Activated B cell treated with CpG ODN at 0.5 μM for 24 hours (primary cell): ENCODE data around the gene MRPS26. TPM values are rescaled to one million over a fixed set of nuclear protein-coding genes. Genes with fewer than 3 reads are reported as not detected.
"Not testable (repeated sequence)": the region's sequence is repeated elsewhere in the genome, so short reads cannot be mapped to it uniquely, and the experiment has no call there.

ENCODE experiments used
- ATAC-seq: fragments of 200-7000 bp; cut with Tn5 transposase; one replicate; pipeline ENCODE4 v1.10.0; 2021; ENCODE audit warnings: low read depth, mild to moderate bottlenecking, moderate library complexity
- CTCF ChIA-PET: fragments of 350-600 bp; sonication (Branson Sonifier 250); formaldehyde crosslinking; loops from one replicate; lab custom pipeline; 2021; ENCODE audit warnings: antibody characterized with exemption; lab: Charles Lee
- POLR2A ChIA-PET: fragments of 350-600 bp; sonication (Branson Sonifier 250); formaldehyde crosslinking; loops from one replicate; lab custom pipeline; 2021; ENCODE audit warnings: antibody characterized with exemption; lab: Charles Lee
- DNase-seq: peaks from one replicate; pipeline ENCODE4 v3.0.0; 2022
- H3K27ac Mint-ChIP-seq: one replicate; pipeline ENCODE4 v1.8.0; 2020; ENCODE audit warnings: mixed read lengths
- H3K27me3 Mint-ChIP-seq: one replicate; pipeline ENCODE4 v1.8.0; 2021; ENCODE audit warnings: mixed read lengths
- H3K36me3 Mint-ChIP-seq: one replicate; pipeline ENCODE4 v1.8.0; 2021; ENCODE audit warnings: low read depth, mixed read lengths
- H3K4me1 Mint-ChIP-seq: one replicate; pipeline ENCODE4 v1.8.0; 2021; ENCODE audit warnings: mixed read lengths
- H3K4me3 Mint-ChIP-seq: one replicate; pipeline ENCODE4 v1.8.0; 2020; ENCODE audit warnings: mild to moderate bottlenecking, mixed read lengths
- H3K9me3 Mint-ChIP-seq: one replicate; pipeline ENCODE4 v1.8.0; 2020; ENCODE audit warnings: mixed read lengths
- CTCF ChIP-seq: fragments of 200-600 bp; IDR thresholded peaks from one replicate; pipeline ENCODE4 v1.8.0; 2022; ENCODE audit warnings: antibody characterized with exemption, mild to moderate bottlenecking
- intact Hi-C: fragments of 100-400 bp; cut with micrococcal nuclease; formaldehyde crosslinking; loops from one replicate; pipeline ENCODE4 v1.15.1; 2024
- total RNA-seq: library from RNA; stranded (reverse); gene quantifications from 2 replicates; pipeline ENCODE4 v1.2.3, GENCODE V29; 2022

Gene MRPS26
- total RNA-seq, 1 donor from 2014 or later = 30.6 TPM

GRCh38 chr20:3070725-3071124, 24.9 kb downstream of the MRPS26 start:
- POLR2A ChIA-PET = interaction anchor here (1.5 kb wide), 1 partner anchor 419 kb away, joined by 3 read pairs; the partner anchor contains the start of gene NOP56
- no peaks in the 10 kb centered on the region for H3K9me3 Mint-ChIP-seq
- peak overlapping the region; percentile 18 for H3K27ac Mint-ChIP-seq
- intact Hi-C loops = no loop called here
- H3K4me1 Mint-ChIP-seq = peaks cover 44% of the 10 kb centered on the region
- TF ChIP-seq CTCF = no peak
- ATAC-seq (no peak), DNase-seq (no peak)
- CTCF ChIA-PET = no interaction called here
- H3K4me3 Mint-ChIP-seq = peak overlapping the region; percentile 81
- H3K27me3 Mint-ChIP-seq = peaks cover 6% of the 10 kb centered on the region
- no peaks in the 10 kb centered on the region for H3K36me3 Mint-ChIP-seq

DNA sequence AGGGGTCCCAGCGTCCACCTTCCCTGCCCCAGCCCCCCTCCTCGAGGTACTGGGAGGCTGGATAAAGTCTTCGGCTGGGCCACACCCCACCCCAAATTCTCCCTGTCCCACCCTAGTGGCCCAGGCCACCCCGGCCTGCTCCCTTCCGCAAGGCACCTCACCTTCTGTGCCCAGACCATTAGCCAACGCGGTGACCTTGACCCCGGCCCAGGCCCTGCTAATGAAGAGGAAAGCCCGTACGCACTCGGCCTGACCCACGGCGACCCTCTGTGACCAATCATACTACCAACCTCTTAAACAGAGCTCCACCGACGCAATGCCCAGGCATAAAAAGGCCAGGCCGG, 25.4 kb downstream of the MRPS26 start:
- Mint-ChIP-seq H3K4me1 (peaks cover 44% of the 10 kb centered on the region), H3K27me3 (peaks cover 7% of the 10 kb centered on the region), H3K36me3 (no peaks in the 10 kb centered on the region), H3K4me3 (peak overlapping the region; percentile 81), H3K9me3 (no peaks in the 10 kb centered on the region), H3K27ac (peak overlapping the region; percentile 18)
- ChIA-PET CTCF (interaction anchor here (1.7 kb wide), 1 partner anchor 17 kb away, joined by 5 read pairs; no protein-coding TSS in a partner anchor), POLR2A (interaction anchor here (1.5 to 1.9 kb wide), 2 partner anchors 26 to 419 kb away, joined by 3 to 7 read pairs; partner anchors contain the start of genes MRPS26 and NOP56)
- DNase-seq (no peak), ATAC-seq (no peak)
- intact Hi-C loops = no loop called here
- TF ChIP-seq CTCF = no peak

- DNase-seq = peak; percentile 56
- no peaks in the 10 kb centered on the region for H3K9me3 Mint-ChIP-seq
- H3K27ac Mint-ChIP-seq = peak within 1 kb of the TSS; percentile 66
Measured at GRCh38 chr20:3071610-3072529, 26.0 kb downstream of the MRPS26 start, which contains the start of gene OXT. Gene OXT (plus strand): TSS chr20:3071620. CDS start chr20:3071656, 36 bp downstream.

GRCh38 chr20:3072530-3073250, 26.8 kb downstream of the MRPS26 start:
- intact Hi-C loops = no loop called here
- Mint-ChIP-seq H3K27ac (peak overlapping the region; percentile 66), H3K9me3 (no peaks in the 10 kb centered on the region), H3K27me3 (peaks cover 15% of the 10 kb centered on the region), H3K36me3 (no peaks in the 10 kb centered on the region), H3K4me1 (peaks cover 36% of the 10 kb centered on the region), H3K4me3 (peak overlapping the region; percentile 81)
- no peak for ATAC-seq
- ChIA-PET CTCF (interaction anchor here (0.6 to 1.7 kb wide), 2 partner anchors 19 to 176 kb away, joined by 3 to 5 read pairs; no protein-coding TSS in a partner anchor), POLR2A (interaction anchor here (0.5 to 1.9 kb wide), 4 partner anchors 27 to 1253 kb away, joined by 3 to 7 read pairs (median 4); partner anchors contain the start of genes MRPS26 and NOP56)
- no peak for DNase-seq
- TF ChIP-seq CTCF = no peak

More at GRCh38 chr20:3071610-3072529, 26.0 kb downstream of the MRPS26 start, which contains the start of gene OXT:
- CTCF ChIA-PET = interaction anchor here (1.7 kb wide), 1 partner anchor 18 kb away, joined by 5 read pairs; no protein-coding TSS in a partner anchor
- peak; percentile 79 for ATAC-seq
- H3K4me3 Mint-ChIP-seq = peak within 1 kb of the TSS; percentile 81
- TF ChIP-seq CTCF = no peak
- H3K4me1 Mint-ChIP-seq = peaks cover 42% of the 10 kb centered on the region
- H3K27me3 Mint-ChIP-seq = peaks cover 10% of the 10 kb centered on the region
- intact Hi-C loops = no loop called here
- no peaks in the 10 kb centered on the region for H3K36me3 Mint-ChIP-seq
- POLR2A ChIA-PET = interaction anchor here (0.5 to 1.9 kb wide), 5 partner anchors 26 to 1254 kb away, joined by 3 to 7 read pairs (median 3); partner anchors contain the start of genes MRPS26 and NOP56

- ChIA-PET CTCF (interaction anchor here (0.6 kb wide), 1 partner anchor 176 kb away, joined by 3 read pairs; no protein-coding TSS in a partner anchor), POLR2A (interaction anchor here (0.8 kb wide), 1 partner anchor 8 kb away, joined by 3 read pairs; no protein-coding TSS in a partner anchor)
- H3K4me1 Mint-ChIP-seq = peaks cover 31% of the 10 kb centered on the region
- H3K36me3 Mint-ChIP-seq, H3K9me3 Mint-ChIP-seq, DNase-seq, H3K27ac Mint-ChIP-seq, ATAC-seq, intact Hi-C loops: not testable (repeated sequence)
- peak overlapping the region; percentile 19 for H3K4me3 Mint-ChIP-seq
- peaks cover 20% of the 10 kb centered on the region for H3K27me3 Mint-ChIP-seq
Measured at GRCh38 chr20:3073251-3073643, 27.4 kb downstream of the MRPS26 start.
